ENCODE data around the gene ERN1. TPM values are rescaled to one million over a fixed set of nuclear protein-coding genes. Genes with fewer than 3 reads are reported as not detected.

The ERN1 gene
- total and polyA plus RNA-seq, 4 donors = 8.3 to 34.2 (median 19.4) TPM

- Histone ChIP-seq H3K9ac (ENCODE audit: insufficient read depth in 1 of 2, low read length in 2 of 2) (peak overlapping the region in 1 of 2 donors; percentile 14), H3K4me3 (no peak overlapping the region), H3K27ac (ENCODE audit: low read depth in 1 of 2, low read length in 1 of 2) (peak overlapping the region in 1 of 2 donors; percentile 35), H3K36me3 (ENCODE audit: control insufficient read depth in 4 of 4, insufficient read depth in 4 of 4, low read length in 4 of 4) (peaks cover 2 to 12% (median 6%) of the 10 kb centered on the region in 4 donors), H3K27me3 (ENCODE audit: control insufficient read depth in 3 of 3, insufficient read depth in 3 of 3, low read length in 2 of 3) (no peaks in the 10 kb centered on the region), H3K9me3 (ENCODE audit: control insufficient read depth in 4 of 4, insufficient read depth in 3 of 4, low read length in 3 of 4) (no peaks in the 10 kb centered on the region), H3K4me1 (ENCODE audit: control insufficient read depth in 5 of 5, insufficient read depth in 5 of 5, low read length in 5 of 5) (peaks cover 29 to 59% (median 38%) of the 10 kb centered on the region in 5 donors)
- WGBS, 2 donors = 71 to 85% methylated on average over 3 of the region's 3 CpGs
- ATAC-seq (ENCODE audit: insufficient read depth, low FRiP score) (no peak), DNase-seq (peak in 2 of 3 donors; percentile 81 to 86)
- TF ChIP-seq CTCF (IDR thresholded peaks at IDR 0.05; ENCODE audit: control extremely low read depth, extremely low read depth) = no peak
Measured at GRCh38 chr17:64153565-64154312, 23.8 kb upstream of the ERN1 start.

- Histone ChIP-seq H3K36me3 (ENCODE audit: control insufficient read depth in 4 of 4, insufficient read depth in 4 of 4, low read length in 4 of 4) (peaks cover 3 to 20% (median 5%) of the 10 kb centered on the region in 4 donors), H3K27ac (ENCODE audit: low read depth in 1 of 2, low read length in 1 of 2) (peak overlapping the region; percentile 51 to 72), H3K4me3 (no peak overlapping the region), H3K4me1 (ENCODE audit: control insufficient read depth in 5 of 5, insufficient read depth in 5 of 5, low read length in 5 of 5) (peaks cover 26 to 60% (median 38%) of the 10 kb centered on the region in 5 donors), H3K9ac (ENCODE audit: insufficient read depth in 1 of 2, low read length in 2 of 2) (no peak overlapping the region), H3K27me3 (ENCODE audit: control insufficient read depth in 3 of 3, insufficient read depth in 3 of 3, low read length in 2 of 3) (no peaks in the 10 kb centered on the region), H3K9me3 (ENCODE audit: control insufficient read depth in 4 of 4, insufficient read depth in 3 of 4, low read length in 3 of 4) (no peaks in the 10 kb centered on the region)
- 61 to 86% methylated on average over 7 of the region's 7 CpGs for WGBS, 2 donors
- ATAC-seq (ENCODE audit: insufficient read depth, low FRiP score) = no peak
- TF ChIP-seq CTCF (IDR thresholded peaks at IDR 0.05; ENCODE audit: control extremely low read depth, extremely low read depth) = no peak
- peak in 1 of 3 donors; percentile 63 for DNase-seq
Measured at GRCh38 chr17:64152428-64153125, 22.6 kb upstream of the ERN1 start.

GRCh38 chr17:64151016-64151368 is 21.0 kb upstream of the ERN1 start:
- WGBS, 2 donors = 97 to 100% methylated on average over 1 of the region's 1 CpG
- no peaks in the 10 kb centered on the region for H3K27me3 ChIP-seq (ENCODE audit: control insufficient read depth in 3 of 3, insufficient read depth in 3 of 3, low read length in 2 of 3)
- H3K4me3 ChIP-seq = no peak overlapping the region
- H3K9me3 ChIP-seq (ENCODE audit: control insufficient read depth in 4 of 4, insufficient read depth in 3 of 4, low read length in 3 of 4) = no peaks in the 10 kb centered on the region
- ATAC-seq (ENCODE audit: insufficient read depth, low FRiP score) = no peak
- no peak for TF ChIP-seq CTCF (IDR thresholded peaks at IDR 0.05; ENCODE audit: control extremely low read depth, extremely low read depth)
- H3K36me3 ChIP-seq (ENCODE audit: control insufficient read depth in 4 of 4, insufficient read depth in 4 of 4, low read length in 4 of 4) = peaks cover 4 to 24% (median 6%) of the 10 kb centered on the region in 4 donors
- peak overlapping the region in 1 of 2 donors; percentile 40 for H3K9ac ChIP-seq (ENCODE audit: insufficient read depth in 1 of 2, low read length in 2 of 2)
- H3K27ac ChIP-seq (ENCODE audit: low read depth in 1 of 2, low read length in 1 of 2) = no peak overlapping the region
- DNase-seq = no peak
- H3K4me1 ChIP-seq (ENCODE audit: control insufficient read depth in 5 of 5, insufficient read depth in 5 of 5, low read length in 5 of 5) = peaks cover 21 to 56% (median 37%) of the 10 kb centered on the region in 5 donors
